ENCODE measurements around the gene NFIC.
"Not testable (repeated sequence)": the region's sequence is repeated elsewhere in the genome, so short reads cannot be mapped to it uniquely, and the experiment has no call there.

DNA sequence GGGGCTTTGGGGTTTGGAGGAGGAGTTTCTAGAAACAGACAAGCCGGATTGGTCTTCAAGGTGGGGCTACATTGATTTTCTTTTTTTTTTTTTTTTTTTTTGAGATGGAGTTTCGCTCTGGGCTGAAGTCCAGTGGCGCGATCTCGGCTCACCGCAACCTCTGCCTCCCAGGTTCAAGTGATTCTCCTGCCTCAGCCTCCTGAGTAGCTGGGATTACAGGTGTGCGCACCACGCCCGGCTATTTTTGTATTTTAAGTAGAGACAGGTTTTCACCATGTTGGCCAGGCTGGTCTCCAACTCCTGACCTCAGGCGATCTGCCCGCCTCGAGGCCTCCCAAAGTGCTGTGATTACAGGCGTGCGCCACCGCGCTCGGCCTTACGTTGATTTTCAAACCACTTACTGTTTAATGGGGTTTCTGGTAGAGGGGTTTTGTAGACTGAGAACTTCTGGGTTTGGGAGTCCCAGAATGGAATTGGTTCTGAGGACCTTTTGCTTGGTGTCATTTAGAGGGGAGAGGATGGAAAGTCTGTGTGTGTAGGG is 141.8 kb downstream of the NFIC start:
- TF ChIP-seq POLR2A, CTCF (IDR thresholded peaks at IDR 0.05): not testable (repeated sequence)
